Testis (tissue), 3 donors: ENCODE results near the gene CCDC138. TPM values are rescaled to one million over a fixed set of nuclear protein-coding genes. Genes with fewer than 3 reads are reported as not detected.

ENCODE experiments used
- DNase-seq: peaks from one replicate; pipeline ENCODE4 v3.0.0-alpha.2; 2019
- H3K27ac ChIP-seq, 2 donors: fragments of 200-600 bp; sonication (generic); one replicate each; pipeline ENCODE4 v1.5.1; 2019
- H3K27me3 ChIP-seq: fragments of 200-600 bp; sonication (generic); one replicate; pipeline ENCODE4 v1.5.1; 2019
- H3K36me3 ChIP-seq: fragments of 200-600 bp; sonication (generic); one replicate; pipeline ENCODE4 v1.5.1; 2017; ENCODE audit warnings: low read depth; ENCODE audit errors: missing control alignments
- H3K4me1 ChIP-seq: fragments of 200-600 bp; sonication (generic); one replicate; pipeline ENCODE4 v1.5.1; 2019
- H3K4me3 ChIP-seq, 2 donors: fragments of 200-600 bp; sonication (generic); one replicate each; pipeline ENCODE4 v1.5.1; 2017 to 2019
- H3K9me3 ChIP-seq: fragments of 200-600 bp; sonication (generic); one replicate; pipeline ENCODE4 v1.5.1; 2017
- CTCF ChIP-seq, 3 experiments: fragments of 450-650 bp in 2 of 3; fragments of 200-600 bp in 1 of 3; sonication (generic) in 1 of 3; IDR thresholded peaks; one replicate each; pipeline ENCODE4 v1.5.1; 2016 to 2019; ENCODE audit warnings: antibody characterized with exemption in 3 of 3, mild to moderate bottlenecking in 2 of 3, moderate library complexity in 1 of 3
- POLR2A ChIP-seq: fragments of 450-650 bp; IDR thresholded peaks from one replicate; pipeline ENCODE4 v1.6.1; 2017; ENCODE audit warnings: antibody characterized with exemption, mild to moderate bottlenecking, moderate library complexity
- WGBS, 2 donors: methylation state at CpG; one replicate each; pipeline ENCODE4 v1.1.5; 2018; 5-methylcytosine and 5-hydroxymethylcytosine counted together
- intact Hi-C: fragments of 100-400 bp; cut with DNase I; formaldehyde crosslinking; loops from one replicate; pipeline ENCODE4 v1.15.1; 2023; ENCODE audit warnings: low total_unique reads
- polyA plus RNA-seq: library from polyadenylated mRNA; stranded (reverse); fragments of 350-450 nt; fragmentation: Illumina TruSeq; extraction: RNeasy Lipid Tissue Mini Kit (QIAGEN cat#74804); gene quantifications from one replicate; pipeline ENCODE4 v1.2.3, GENCODE V29; 2014; ENCODE audit warnings: low read depth, low replicate concordance; ENCODE audit not compliant: insufficient read depth
- total RNA-seq, 2 donors: library from RNA; depleted of rRNA; stranded (reverse); fragments of >200 nt; gene quantifications; one replicate each; pipeline ENCODE4 v1.2.3, GENCODE V29; 2016

The CCDC138 gene
- total and polyA plus RNA-seq, 3 donors from 2014 or later = 15.7 to 30.9 (median 19.3) TPM

- Histone ChIP-seq H3K4me1 (no peaks in the 10 kb centered on the region), H3K27ac (no peak overlapping the region), H3K4me3 (no peak overlapping the region), H3K36me3 (no peaks in the 10 kb centered on the region), H3K27me3 (no peaks in the 10 kb centered on the region), H3K9me3 (no peaks in the 10 kb centered on the region)
- WGBS, 2 donors = 91 to 95% methylated on average over 5 of the region's 5 CpGs
- DNase-seq = no peak
- TF ChIP-seq CTCF (IDR thresholded peaks at IDR 0.05) = no peak
- TF ChIP-seq POLR2A = no peak
- intact Hi-C loops = no loop called here
Observed at GRCh38 chr2:108824316-108825070, 37.9 kb downstream of the CCDC138 start.

- Histone ChIP-seq H3K4me3 (no peak overlapping the region), H3K27ac (no peak overlapping the region), H3K27me3 (no peaks in the 10 kb centered on the region), H3K4me1 (no peaks in the 10 kb centered on the region), H3K9me3 (no peaks in the 10 kb centered on the region), H3K36me3 (no peaks in the 10 kb centered on the region)
- DNase-seq = no peak
- intact Hi-C loops = no loop called here
- WGBS, 2 donors = 54 to 64% methylated on average over 4 of the region's 4 CpGs
- TF ChIP-seq POLR2A (no peak), CTCF (IDR thresholded peaks at IDR 0.05) (no peak)
Observed at GRCh38 chr2:108825254-108825653, 38.7 kb downstream of the CCDC138 start.

- no peak for DNase-seq
- Histone ChIP-seq H3K4me3 (no peak overlapping the region), H3K36me3 (no peaks in the 10 kb centered on the region), H3K27me3 (no peaks in the 10 kb centered on the region), H3K9me3 (no peaks in the 10 kb centered on the region), H3K4me1 (no peaks in the 10 kb centered on the region), H3K27ac (no peak overlapping the region)
- WGBS, 2 donors = 91 to 92% methylated on average over 3 of the region's 3 CpGs
- TF ChIP-seq CTCF (IDR thresholded peaks at IDR 0.05) (no peak), POLR2A (no peak)
- intact Hi-C loops = no loop called here
Observed at GRCh38 chr2:108825736-108826135, 39.2 kb downstream of the CCDC138 start.

- Histone ChIP-seq H3K4me1 (peaks cover 3% of the 10 kb centered on the region), H3K27ac (no peak overlapping the region), H3K27me3 (no peaks in the 10 kb centered on the region), H3K4me3 (no peak overlapping the region), H3K36me3 (no peaks in the 10 kb centered on the region), H3K9me3 (no peaks in the 10 kb centered on the region)
- no peak for DNase-seq
- TF ChIP-seq POLR2A = no peak
- TF ChIP-seq CTCF (IDR thresholded peaks at IDR 0.05) = no peak
- intact Hi-C loops = no loop called here
- WGBS, 2 donors = 85 to 89% methylated on average over 4 of the region's 4 CpGs
Observed at GRCh38 chr2:108829578-108830310, 43.2 kb downstream of the CCDC138 start.
